OCI-M2 (cell line): Measurements from ENCODE around the gene KANK3.

Experiments
- DNase-seq: peaks from one replicate; lab custom pipeline; 2025; ENCODE audit not compliant: unreplicated experiment; lab: John Stamatoyannopoulos, UW

Gene KANK3

GRCh38 chr19:8340341-8341096 lies 2.5 kb downstream of the KANK3 start:
- DNase-seq: no peak

DNA sequence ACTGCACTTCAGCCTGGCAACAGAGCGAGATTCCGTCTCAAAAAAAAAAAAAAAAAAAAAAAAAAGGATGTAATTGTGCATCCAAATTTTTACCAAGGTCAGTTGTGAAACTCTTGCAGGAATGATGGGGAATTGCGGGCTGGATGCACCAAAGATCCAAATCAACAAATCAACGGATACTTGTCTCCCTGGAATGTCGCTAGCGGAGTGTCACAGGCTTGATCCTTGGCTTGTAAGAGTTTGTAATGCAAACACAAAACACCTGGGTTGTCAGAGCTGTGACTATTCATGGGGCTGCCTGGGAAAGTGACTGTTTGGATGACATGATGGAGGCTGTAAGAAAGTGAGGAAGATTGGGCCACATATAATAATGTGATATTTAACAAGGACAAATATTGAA lies 4.2 kb downstream of the KANK3 start:
- no peak for DNase-seq

GRCh38 chr19:8337728-8338127 lies 5.3 kb downstream of the KANK3 start:
- no peak for DNase-seq

GRCh38 chr19:8336660-8337059 lies 6.4 kb downstream of the KANK3 start:
- no peak for DNase-seq

DNA sequence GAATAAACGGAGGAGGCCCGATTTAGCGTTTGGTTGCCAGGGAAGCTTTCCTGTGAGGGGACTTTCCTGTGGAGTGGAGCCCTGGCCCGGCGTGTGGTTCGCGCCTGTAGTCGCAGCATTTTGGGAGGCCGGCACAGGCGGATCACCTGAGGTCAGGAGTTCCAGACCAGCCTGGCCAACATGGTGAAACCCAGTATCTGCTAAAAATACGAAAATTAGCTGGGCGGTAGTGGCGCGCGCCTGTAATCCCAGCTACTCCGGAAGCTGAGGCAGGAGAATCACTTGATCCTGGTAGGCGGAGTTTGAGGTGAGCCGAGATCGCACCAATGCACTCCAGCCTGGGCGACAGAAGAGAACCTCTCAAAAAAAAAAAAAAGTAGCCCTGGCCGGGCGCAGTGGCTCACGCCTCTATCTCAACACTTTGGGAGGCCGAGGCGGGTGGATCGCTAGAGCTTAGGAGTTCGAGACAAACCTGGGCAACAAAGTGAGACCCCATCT lies 6.9 kb downstream of the KANK3 start:
- no peak for DNase-seq

- DNase-seq: no peak
These were observed 7.6 kb downstream of the KANK3 start for GRCh38 chr19:8335343-8336071.

GRCh38 chr19:8334458-8335342 lies 8.4 kb downstream of the KANK3 start:
- DNase-seq: no peak

DNA sequence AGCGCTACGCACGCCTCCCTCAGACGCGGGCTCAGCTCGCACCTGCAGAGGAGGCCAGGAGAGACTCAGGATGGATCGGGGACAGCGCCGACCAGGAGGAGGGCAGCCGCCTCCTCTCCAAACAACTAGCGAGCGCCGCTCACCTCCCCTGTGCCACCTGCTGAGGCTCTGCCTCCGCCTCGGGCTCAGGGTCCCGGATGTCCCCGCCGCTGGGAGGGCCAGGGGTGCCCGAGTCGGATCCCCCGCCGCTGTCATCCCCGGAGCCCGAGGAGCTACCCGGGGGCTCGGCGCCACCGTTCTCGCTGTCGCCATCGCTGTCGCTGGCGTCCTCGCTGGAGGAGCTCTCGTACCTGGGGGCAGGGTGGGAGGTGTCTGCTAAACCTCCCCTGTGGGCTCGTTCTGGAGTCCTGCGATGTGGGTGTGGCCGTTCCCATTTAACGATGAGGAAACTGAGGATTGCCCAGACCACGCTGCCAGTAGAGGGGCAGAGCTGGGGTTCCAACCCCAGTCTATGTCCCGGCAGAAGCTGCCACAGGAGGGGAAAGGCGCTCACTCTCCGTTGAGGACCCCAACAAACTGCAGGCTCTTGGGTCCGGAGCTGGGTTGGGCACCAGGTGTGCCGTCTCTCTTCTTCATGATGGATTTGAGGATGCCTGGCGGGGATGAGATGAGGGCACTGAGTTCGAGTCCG lies 9.2 kb downstream of the KANK3 start:
- DNase-seq: no peak

DNA sequence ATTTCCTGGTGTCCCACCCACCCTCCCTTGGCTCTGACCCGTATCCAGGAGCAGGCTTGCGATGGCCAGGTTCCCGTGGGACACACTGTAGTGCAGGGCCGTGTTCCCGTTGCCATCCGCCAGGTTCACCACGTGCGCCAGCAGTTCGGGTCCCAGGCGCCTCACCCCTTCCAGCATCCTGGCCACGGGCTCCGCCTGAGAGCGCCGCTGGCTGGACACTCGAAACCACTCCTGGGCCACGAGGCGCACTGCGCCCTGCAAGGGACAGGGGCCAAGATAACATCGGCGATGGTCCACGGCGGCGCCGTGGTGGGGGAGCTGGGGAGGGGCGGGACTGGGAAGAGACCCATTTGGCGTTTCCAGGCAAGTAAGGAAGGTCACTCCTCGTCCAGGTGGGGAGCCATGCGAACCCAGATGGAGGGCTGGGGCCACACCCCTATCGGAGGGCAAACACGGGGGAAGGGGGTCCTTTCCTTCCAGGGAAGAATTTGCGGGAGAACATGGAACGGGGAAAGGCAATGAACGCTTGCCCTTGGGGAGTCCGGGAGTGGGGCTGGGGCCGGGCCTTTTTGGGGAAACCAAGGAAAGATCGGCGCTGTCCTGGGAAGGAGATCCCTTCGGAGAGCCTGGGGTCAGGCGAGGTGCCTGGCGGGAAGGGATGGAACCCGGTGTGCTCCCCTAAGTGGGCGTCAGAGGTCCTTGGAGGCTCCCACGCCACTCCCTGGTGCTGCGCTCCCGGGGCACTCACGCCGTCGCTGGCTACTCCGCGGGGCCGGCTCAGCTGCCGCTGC lies 9.9 kb downstream of the KANK3 start:
- no peak for DNase-seq

DNA sequence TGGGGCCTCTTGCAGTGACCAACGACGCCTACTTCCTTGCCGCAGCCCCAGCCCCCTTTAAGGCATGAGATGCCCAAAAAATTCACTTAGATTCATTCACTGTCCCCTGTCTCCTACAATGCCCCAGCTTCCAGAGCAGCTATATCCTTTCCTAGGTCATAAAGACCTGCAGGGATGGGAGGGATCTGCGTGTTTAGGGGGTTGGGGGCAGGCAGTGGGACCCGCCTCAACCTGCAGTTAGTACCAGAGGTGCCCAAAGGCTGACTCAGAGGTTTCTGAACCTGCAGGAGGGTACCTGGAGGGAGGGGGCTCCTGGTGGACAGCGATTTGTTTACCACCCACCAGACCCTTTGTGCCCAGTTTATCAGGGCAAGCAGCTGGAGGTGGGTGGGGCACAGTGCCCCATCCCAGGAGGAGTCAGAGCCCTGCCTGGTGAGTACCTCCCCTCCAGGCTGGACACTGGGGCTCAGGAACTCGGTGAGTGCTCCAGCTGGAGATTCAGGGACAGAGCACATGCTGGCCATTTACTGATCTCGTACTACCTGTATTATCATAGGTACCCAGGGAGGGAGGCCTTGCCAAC lies 11.7 kb downstream of the KANK3 start:
- no peak for DNase-seq

DNA sequence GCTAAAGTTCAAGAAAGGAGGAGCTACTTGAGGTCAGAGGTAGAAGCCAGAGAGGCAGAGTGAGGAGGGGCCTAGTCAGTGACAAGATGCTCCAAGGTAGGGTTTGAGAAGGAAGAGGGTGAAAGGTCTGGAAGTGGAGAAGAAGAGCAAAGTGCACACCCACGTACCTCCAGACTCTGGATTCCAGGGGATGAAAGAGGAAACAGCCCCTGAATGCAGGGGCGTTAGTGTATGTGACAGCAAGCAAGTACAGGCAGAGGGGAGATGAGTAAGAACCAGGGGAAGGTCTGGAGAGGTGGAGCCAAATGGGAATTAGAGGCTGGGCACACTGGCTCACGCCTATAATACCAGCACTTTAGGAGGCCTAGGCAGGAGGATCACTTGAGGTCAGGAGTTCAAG lies 13.1 kb downstream of the KANK3 start:
- DNase-seq: no peak

GRCh38 chr19:8325454-8325853 lies 17.6 kb downstream of the KANK3 start:
- no peak for DNase-seq

DNA sequence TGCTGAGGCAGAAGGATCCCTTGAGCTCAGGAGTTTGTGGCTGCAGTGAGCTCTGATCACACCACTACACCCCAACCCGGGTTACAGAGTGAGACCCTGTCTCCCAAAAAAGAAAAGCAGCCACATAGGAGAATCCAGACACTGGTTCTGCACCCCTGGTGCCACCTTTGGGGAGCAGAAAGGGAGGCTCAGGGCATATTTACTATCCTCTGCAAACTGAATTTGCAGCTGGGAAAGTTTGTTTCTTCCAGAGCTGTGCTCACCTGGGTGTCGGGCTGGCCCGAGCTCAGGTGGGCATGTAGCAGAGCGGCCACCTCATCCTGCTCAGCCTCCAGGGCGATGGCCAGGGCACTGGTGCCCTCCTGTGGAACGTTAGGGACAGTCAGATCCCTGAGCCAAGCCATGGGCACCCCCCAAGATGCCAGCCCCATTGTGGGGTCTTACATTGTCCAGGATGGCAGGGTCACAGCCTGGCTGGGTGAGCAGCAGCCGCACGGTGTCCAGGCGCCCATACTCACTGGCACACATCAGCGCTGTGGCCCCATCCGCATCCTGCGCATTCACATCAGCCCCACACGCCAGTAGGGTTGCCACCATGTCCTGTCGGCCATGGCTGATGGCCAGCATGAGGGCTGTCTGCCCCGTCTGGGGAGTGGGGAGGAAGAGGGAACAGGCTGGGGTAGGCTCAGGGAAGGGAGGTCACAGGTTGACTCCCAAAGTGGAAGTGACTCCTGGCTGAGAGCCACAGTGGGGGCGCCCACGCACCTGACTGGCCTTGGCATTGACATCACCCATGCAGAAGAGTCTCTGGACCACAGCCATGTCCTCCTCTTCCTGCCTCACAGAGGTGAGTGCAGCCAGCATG lies 18.6 kb downstream of the KANK3 start:
- DNase-seq: no peak

- no peak for DNase-seq
These were observed 19.3 kb downstream of the KANK3 start for GRCh38 chr19:8323781-8324185.

DNA sequence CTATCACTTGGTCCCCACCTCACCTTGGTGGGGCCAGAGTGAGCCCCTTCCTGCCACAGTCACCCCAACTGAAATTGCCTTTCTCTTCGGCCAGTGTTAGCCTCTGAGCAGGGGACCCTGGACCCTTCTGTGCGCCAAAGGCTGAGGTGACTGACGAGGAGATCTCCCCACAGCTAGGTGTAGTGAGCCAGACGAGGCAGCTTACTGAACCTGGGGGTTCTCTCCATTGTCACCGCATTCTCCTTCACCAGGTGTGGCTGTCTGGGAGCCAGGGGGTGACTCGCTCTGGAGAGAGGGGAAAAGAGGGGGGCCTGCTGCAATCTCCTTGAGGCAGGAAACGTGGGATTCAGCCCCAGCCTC lies 20.4 kb downstream of the KANK3 start:
- no peak for DNase-seq

DNA sequence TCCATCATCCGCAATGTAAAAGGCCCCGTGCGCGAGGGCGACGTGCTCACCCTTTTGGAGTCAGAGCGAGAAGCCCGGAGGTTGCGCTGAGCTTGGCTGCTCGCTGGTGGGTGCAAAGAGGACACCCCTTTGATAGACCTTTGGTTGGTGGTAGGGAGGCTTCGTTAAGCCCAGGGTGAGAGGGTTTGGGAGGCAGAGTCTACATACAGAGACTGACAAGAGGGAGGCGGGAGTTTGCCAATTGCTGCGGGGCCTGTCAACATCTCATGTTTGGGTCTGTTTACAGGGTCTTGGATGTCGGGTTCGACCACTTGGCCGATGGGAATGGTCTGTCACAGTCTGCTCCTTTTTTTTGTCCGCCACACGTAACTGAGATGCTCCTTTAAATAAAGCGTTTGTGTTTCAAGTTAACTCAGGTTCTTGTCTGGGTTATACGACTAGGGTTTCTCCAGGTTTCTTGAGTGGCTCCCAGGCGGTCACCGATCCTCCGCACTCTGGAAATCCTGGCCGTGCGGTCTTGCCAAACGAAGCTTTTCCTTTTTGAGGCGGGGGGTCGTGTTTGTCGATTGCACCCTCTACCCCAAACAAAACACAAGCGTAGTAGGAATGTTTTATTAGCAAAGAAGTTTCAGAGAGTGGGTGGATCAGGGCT lies 20.9 kb downstream of the KANK3 start:
- DNase-seq: no peak

DNA sequence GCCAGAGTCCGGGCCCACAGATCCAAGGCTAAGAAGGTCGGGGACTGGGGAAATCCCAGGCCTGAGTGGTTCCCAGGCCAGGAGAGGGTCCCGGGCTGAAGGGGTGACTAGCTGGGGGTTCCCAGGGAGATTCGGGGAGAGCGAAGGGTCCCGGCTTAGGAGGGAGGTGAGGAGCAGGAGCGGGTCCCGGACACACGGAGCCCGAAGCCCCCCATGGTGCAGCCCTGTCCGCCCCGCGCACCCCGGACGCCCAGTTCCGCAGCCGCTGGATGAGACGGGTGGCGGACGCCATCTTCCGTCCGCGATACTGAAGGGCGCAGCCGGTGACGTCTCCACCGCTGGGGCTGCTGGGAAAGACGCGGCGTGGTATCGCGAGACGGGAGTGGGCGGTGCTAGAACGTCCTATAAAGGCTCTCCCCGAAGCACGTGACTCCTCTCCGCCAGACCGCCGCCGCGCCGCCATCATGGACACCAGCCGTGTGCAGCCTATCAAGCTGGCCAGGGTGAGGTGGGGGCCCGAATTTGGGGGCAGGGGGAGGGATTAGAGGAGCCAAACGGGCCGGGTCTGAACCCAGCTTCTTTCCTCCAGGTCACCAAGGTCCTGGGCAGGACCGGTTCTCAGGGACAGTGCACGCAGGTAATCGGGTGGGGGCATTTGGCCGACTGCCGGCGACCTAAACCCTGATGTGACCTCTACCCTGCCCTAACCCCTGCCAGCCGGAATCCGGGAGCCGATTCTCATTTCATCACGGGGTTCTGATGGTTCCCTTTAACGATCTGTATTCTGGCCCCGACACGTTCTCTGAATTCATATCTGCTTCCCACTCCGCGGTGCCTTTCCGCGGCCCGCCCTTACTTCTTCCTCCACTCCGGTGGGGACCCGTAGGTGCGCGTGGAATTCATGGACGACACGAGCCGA lies 21.7 kb downstream of the KANK3 start, which contains the start of the genes NDUFA7 and RPS28:
NDUFA7 (minus strand) TSS at position 309 of the 919 bp plus-strand sequence; CDS start at position 292, 17 bp downstream.
RPS28 (plus strand) TSS at position 430 of the 919 bp plus-strand sequence; CDS start at position 465, 35 bp downstream.
- peak; percentile 69 for DNase-seq
